NOMO-1 treated with DMSO at 0.1 percent for 48 hours (cell line): ENCODE results near the gene GPR31.
"Not testable (repeated sequence)": the region's sequence is repeated elsewhere in the genome, so short reads cannot be mapped to it uniquely, and the experiment has no call there.

Experiments used
- DNase-seq: peaks from one replicate; lab custom pipeline; 2025; ENCODE audit not compliant: unreplicated experiment; lab: John Stamatoyannopoulos, UW

GPR31 gene

DNA sequence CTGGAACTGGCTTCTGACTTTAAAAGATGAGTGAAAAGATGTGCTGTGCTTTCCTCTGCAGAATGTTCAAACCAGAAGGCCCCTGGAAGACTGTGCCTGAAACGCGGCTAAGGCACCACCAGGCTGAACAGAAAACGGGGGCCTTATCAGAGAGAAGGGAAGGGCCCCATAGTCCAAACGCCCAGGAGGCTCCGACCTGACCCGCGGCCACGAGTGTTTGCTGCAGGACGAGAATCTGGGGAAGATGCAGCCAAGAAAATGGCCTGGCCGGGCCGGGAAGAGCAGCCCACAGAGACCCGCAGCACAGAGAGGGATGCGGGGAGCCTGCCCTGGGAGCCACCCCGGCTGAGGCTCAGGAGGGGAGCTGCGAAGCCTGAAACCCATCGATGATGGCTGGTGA lies 10.5 kb upstream of the GPR31 start:
- not testable (repeated sequence) for DNase-seq

DNA sequence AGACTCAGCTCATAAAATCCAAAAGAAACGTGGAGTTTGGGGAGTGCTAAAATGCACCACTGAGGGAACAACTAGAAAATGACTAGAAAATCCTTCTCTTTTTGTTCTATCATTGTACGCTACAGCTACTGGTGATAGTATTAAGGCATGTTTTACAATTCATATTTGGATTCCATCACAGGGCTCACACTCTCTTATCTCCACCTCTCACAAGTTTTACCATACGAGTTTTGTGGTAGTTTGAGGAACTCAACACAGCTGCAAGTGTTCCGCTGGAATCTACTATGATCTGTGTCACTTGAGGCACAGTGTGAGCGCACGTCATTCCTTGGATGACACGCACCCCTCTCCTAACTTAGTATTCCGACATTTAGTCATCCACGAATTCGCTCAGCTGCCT lies 9.9 kb upstream of the GPR31 start:
- not testable (repeated sequence) for DNase-seq

DNA sequence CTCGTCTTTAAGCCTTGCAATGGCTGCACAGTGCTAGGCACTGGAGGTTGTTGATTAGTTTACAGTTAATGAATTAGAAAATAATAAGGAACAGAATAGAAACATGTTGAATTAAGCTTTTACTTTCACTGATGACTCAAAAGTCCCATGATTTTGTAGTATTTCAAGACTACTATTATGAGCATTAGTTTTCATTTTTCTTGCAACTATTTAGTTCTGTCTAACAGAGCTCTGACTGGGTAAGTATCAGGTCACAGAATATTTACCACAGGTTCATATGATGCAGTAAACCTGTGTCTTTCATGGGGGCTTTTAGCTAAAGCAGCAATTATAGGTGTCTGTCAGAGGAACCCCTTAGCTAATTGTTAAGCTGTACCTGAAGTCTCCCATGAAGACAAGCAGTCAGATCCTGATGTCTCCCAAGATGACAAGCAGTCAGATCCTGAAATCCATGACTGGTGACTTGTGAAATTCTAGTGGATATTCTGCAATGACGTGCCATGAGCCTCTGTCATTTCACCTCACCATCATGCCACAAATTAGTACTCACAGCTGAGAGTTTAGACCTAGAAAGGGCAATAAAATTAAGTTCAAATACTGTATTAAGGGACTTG lies 8.2 kb upstream of the GPR31 start:
- DNase-seq, result no peak

DNA sequence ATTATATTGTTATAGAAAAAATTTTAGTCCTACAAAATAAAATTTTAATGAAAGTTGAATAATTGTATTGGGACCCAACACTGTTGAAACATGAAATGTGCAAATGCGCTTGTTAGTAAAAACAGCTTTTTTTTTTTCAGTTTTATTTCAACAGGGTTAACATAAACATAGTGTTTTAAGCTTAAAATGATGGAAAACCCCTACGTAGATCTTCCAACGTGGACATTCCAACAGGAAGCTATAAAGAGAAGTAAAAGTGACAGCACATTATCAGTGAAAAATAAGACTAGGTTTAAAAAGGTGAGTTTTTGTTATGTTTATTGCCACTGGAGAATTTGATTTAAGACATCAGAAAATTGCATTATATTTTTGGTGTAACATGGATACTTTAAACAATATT lies 6.5 kb upstream of the GPR31 start:
- no peak for DNase-seq

DNA sequence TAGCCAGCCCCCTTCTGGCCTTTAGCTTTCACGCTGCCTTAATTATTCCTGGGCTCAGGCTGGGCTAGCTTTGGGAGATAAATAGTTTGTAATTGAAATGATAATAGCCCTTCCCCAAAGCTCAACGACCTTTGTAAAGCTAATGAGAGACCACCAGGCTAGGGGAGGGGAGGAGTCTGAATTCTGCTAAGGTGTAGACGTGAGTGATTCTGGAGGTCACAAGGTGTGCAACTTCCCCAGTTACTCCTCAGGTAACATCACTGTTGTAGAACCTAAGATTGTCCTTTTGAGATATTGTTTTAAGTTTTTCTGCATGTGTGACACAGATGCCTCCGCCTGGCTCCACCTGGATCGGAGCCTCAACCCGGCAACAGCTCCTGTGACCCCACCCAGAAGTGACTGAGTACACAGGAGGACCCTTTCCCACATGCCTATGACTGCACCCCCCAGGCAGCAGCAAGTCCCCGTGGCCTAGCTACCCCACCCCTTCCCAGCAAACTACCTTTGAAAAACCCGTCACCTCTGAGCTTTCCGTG lies 5.8 kb upstream of the GPR31 start:
- no peak for DNase-seq

DNA sequence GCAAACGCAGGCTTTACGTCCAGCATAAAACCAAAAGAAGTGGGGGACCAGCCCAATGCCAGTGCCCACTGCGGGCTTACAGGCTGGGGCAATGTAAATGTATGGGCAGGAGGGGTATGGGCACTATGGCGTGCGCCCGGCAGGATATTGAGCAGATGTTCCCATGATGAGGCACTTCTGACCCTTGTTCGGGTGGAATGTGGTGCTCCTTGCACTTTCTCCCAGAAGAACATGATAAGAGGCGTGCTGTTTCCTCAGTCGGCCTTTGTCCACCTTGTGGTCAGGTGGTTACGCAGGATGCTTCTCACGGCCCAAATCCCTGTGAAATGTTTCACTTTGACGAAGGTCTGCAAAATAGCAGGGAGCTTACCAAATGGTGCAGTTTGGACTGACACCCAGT lies 4.8 kb upstream of the GPR31 start:
- DNase-seq, result no peak

DNA sequence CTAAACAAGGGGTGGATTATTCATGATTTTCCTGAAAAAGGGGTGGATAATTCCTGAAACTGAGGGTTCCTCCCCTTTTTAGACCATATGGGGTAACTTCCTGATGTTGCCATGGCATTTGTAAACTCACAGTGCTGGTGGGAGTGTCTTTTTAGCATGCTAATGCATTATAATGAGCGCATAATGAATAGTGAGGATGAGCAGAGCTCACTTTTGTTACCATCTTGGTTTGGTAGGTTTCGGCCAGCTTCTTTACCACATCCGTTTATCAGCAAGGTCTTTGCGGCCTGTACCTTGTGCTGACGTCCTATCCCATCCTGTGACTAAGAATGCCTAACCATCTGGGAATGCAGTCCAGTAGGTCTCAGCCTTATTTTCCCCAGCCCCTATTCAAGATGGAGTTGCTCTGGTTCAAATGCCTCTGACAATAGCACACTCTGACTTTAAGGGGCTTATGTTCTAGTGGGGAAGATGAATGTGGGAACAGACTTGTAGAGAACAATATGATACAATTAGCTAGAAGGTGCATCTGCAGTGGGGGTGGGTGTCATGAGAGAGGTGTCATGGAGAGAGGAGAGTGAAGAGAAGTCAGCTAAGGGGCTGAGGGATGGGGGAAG lies 4.2 kb upstream of the GPR31 start:
- DNase-seq, result no peak

DNA sequence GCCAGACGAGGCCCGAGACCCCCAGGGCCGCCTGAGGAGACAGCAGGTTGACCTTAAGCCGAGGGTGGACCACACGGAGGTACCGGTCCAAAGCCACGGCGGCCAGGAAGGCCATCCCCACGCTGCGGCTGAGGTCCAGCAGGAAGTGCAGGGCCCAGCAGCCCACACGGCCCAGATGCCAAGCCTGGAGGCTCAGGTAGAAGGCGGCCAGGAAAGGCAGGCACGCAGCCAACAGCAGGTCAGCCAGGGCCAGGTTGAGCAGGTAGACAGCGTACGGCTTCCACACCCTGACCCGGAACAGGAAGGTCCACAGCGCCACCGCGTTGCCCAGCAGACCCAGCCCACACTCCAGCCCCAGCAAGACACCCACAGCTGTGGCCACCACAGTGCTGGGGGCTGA lies 366 bp downstream of the GPR31 start:
- no peak for DNase-seq

DNA sequence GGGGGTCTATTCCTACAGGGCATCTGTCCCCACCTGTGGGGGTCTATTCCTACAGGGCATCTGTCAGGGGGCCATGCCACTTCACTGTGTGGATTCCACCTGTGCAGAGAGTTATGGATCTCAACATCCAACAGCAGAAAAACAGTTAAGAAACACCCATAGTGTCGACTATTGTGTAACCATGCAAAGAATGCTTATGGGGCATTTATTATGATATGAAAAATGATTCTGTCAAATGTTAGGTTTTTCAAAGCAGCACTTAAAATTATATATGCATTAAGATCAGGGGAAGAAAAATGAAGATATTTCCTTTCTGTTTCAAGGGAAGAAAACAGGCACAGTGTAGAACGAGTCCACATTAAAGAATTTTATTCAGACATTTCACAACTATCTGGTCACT lies 2.9 kb downstream of the GPR31 start:
- DNase-seq, result no peak

DNA sequence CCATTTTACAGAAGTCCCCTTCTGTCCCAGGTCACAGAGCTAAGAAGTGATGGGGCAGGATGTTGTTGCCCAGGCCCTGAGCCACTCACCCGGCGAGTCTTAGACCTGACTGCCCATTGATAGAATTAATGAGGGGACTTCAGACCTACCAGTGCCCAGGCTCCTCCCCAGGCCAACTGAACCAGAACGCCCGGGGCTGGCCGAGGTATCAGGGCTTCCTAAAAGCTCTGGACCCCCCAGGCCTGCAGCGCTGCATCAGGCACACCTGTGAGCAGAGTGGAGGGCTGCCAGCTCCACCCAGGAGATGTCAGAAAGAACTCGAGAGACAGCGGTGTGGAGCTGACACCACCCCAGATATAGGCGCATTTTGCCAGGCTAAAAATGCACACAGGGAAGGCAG lies 3.5 kb downstream of the GPR31 start:
- no peak for DNase-seq

DNA sequence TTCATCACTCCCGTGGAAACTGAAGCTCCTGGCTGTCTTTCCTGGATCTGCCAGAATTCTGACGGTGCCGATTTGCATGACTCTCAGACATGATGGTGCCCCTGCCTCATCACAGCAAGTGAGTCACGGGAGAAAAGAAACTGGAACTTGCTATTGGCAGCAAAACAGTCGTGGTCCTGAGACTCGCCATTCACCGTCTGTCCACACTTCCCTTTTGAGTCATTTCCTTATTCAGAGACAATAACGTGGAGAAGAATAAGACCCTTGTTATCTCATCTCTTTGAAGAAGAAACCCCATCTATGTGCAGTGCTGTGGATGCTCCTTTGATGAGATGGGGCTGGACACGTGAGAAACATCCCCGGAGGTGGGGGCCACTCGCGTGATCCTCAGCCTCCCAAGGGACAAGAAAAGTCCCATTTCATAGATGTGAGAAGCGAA lies 4.2 kb downstream of the GPR31 start:
- DNase-seq, result peak; percentile 88

DNA sequence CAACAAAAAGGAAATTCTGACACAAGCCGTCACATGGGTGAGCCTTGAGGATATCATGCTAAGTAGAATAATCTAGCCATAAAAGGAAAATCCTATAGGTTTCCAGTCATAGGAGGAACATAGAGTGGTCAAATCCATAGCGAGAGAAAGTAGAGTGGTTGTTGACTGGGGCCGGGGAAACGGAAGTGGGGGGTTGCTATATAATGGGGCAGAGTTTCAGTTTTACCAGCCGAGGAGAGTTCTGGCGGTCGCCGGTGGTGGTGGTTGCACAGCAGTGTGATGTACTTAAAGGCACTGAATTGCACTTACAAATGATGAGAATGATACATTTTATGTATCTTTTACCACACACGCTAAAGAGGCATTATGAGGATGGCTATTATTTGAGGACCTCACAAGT lies 4.9 kb downstream of the GPR31 start:
- peak; percentile 38 for DNase-seq

DNA sequence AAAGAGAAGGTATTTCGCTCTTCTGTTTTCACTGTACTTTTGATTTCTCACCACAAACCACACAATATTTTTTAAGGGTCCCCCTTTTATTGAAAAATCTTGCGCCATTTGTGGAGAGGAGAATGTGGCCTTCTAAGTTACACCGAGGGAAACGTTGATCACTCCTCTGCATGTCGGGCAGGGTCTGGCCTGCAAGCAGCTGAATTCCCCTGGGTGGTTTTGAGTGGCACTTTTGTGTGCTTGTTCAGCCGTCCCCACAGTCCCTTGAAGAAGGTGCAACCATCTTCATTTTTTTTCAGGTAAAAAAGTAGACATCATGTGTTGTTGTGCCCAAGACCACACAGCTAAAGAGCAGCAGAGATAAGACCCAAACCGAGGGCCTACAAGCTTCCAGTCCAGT lies 6.1 kb downstream of the GPR31 start:
- DNase-seq, result no peak

DNA sequence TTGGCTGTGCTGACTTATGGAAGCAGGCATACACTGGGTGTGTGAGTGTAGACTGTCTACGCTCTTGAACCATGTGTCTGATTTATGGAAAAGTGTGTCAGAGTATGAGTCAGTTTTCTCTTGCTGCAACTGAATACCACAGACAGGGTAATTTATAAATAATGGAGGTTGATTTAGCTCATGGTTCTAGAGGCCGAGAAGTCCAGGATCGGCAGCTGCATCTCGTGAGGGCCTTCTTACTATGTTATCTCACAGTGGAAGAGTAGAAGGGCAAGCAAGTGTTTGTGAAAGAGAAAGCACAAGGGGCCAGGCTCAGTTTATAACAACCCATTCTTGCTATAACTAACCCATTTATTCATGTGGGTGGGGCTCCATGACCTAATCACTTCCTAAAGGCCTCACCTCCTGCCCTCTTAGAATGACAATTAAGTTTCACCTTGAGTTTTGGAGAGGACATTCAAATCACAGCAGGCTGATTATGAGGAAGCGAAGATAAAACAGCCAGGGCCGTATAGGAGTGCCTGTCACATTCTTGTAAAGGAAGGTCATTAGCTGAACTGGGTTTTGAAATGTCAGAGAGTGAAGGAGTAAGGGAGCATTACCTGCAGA lies 6.7 kb downstream of the GPR31 start:
- DNase-seq, result peak; percentile 8

DNA sequence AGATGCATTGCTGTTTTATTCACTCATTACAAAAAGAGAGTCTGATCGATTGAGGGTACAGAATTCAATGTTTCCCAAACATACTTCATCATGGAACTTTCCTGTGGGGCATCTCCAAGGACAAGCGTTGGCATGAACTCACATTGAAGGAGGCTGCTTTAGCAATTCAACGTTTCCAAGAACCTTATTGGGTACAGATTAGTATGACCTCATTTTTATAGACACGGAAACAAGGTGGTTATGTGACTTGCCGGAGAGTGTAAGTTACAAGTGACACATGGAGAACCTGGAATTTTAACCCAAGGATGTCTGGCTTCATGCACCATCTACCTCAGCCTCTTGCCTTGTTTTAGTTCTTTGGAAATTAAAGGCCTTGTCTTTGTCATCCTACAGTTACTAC lies 8.8 kb downstream of the GPR31 start:
- no peak for DNase-seq

DNA sequence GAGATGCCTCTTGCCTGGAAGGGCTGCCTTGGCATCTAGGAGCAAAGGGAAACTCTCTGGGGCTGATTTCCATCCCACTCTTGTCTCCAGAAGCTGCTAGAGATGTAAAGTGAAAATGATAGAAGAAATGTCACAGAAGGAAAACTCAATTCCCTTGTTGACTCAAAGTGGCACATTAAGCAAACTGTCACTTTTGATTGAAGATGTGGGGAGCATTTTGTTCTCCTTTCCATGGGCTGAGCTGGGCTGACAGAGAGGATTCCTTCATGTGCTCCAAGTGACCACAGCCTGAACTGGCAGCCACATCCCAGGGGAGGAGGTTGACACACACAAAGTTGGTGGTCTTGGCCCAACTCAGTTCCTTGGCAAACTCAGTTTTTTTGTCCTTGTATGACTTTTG lies 9.8 kb downstream of the GPR31 start:
- DNase-seq, result no peak

DNA sequence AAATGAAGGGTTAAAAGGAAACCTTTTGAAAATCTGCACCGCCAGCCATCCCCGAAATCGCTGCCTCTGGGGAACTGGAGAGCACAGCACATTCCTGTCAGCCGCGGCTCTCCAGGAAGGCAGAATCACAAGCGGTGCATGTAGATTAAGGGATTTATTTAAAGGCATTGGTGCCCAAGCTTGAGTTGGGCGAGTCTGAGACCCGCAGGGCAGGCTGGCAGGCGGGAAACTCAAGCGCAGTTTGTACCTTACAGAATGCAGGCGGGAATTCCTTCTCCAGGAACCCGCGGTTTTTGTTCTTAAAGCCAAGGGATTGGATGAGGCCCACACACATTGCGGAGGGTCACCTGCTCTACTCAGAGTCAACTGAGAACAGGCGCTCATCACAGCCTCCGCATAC lies 10.8 kb downstream of the GPR31 start:
- DNase-seq, result no peak

DNA sequence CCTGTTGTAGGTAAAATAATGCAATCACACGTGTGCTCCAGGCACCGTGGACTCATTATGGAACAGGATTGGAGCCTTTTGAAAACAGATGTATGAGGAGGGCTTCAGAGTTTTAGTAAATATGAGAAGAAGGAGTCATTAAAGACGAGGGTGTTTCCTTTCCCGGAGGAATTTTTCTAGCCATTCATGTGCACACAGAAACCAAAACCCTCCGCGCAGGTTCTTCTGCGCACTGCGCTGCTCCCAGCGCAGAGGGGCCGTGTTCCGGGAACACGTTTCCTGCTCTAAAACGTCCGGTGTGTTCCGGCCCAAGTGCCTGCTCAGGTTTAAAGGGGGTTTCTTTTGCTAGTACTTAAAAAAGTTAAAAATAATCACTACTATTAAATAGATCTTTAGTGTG lies 11.6 kb downstream of the GPR31 start:
- DNase-seq, result no peak

DNA sequence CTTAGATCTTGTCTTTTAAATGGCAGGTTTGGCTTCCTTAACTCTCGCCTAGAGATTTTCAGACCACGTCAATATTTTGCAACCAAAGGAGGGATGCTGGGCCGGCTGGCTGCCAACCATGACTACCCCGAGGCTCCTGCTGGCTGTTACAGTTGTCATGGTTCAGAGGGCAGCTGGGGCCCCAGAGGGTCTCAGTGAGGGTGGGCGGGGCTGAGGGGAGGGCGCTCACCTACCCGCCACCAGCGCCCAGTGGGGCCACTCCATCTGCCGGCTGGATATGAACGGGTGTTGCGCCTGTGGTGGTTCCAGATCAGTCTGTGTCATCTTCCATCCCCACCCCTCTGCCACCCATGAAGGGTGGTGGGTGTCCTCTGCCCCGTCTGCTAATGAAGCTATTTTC lies 12.3 kb downstream of the GPR31 start:
- no peak for DNase-seq

DNA sequence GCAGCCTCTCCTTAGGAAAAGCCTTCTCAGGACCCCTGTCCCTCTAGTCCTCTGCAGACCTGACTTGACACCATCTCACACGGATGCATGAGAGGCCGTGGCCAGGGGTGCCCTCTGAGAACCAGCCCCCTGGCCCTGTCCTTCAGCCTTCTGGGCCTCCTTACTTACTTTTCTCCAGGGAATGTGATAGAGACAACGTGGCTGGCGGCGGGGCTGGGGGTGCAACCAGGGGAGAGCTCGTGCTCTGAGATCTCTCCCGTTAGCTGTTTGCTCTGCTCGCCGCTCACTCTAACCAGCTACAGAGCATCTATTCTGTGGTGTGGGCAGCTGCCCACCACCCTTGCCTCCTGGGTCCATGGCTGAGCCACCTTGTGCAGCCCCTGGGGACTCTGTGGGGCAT lies 14.7 kb downstream of the GPR31 start:
- DNase-seq, result no peak

DNA sequence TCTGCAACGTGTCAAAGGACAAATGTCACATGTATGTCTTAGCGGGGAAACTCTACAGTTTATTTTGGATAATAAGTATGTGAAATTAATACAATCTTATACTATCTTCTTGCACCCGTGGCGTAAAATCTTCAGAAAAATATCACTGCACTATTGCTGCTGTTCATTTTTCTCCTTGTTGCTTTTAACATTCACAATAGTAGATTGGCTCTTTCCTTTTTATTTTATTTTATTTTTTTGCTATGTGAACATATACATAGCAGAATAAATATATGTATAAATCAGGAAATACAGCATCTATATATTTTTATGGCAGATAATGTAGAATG lies 15.4 kb downstream of the GPR31 start:
- DNase-seq, result no peak

DNA sequence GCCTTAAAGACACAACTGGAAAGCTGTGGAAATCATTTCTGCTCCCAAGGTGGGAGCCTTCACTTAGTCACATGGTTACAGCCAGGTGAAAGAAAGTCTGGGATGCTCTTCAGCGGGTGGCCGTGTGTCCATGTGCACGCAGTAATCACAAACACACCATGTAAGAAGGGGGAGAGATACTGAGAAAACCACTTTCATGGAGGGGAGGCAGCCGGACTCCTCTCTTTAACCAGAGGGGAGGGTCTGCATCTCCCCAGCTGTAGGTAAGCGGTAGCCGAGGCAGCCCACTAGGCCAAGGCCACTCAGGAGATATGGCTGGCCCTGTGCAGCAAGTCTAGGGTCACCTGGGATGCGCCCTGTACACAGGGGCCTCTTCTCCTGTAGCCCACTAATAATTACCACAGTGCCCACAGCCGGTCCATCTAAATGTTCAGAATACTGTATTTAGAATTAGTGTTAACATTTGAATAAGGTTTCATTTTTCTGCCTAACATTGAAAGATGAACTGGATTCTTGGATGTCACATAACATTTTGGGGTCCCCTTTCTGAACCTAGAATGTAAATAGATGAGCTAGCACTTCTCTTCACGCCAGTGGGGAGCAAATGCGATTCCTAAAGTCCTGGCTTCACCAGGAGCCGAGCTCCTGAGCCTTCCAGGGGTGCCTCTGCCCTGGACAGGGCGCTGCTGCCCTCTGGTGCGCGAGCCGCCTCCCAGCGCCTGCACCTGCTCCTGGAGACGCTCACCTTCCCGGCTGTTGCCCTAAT lies 15.9 kb downstream of the GPR31 start:
- DNase-seq, result peak; percentile 13
